A549 (cell line): ENCODE results near the gene FAT1.

Experiments
- CBX8 ChIP-seq: fragments of 200-600 bp; sonication (generic); IDR thresholded peaks from 2 replicates; pipeline ENCODE4 v1.6.1; 2016
- MAX ChIP-seq: IDR thresholded peaks from 2 replicates; pipeline ENCODE4 v1.6.1; 2012
- NR3C1 ChIP-seq: fragments of >200 bp; sonication (Bioruptor Twin); formaldehyde crosslinking; IDR thresholded peaks from 3 replicates; pipeline ENCODE4 v1.6.1; 2017
- POLR2A ChIP-seq: IDR thresholded peaks from 2 replicates; pipeline ENCODE4 v1.6.1; 2012; ENCODE audit warnings: mild to moderate bottlenecking, low read length
- RCOR1 ChIP-seq: fragments of 150-350 bp; IDR thresholded peaks from 2 replicates; pipeline ENCODE4 v1.6.1; 2014; ENCODE audit warnings: antibody characterized with exemption, low read length, low read depth
- ZFP36 ChIP-seq: fragments of 450-650 bp; IDR thresholded peaks from 2 replicates; pipeline ENCODE4 v1.6.1; 2014; ENCODE audit warnings: borderline replicate concordance; ENCODE audit not compliant: partially characterized antibody
- TF ChIP-seq, protein P1 (sequence below): fragments of >200 bp; sonication (Bioruptor Twin); formaldehyde crosslinking; IDR thresholded peaks from 3 replicates; pipeline ENCODE4 v1.5.1; 2016

GRCh38 chr4:186543206-186543605 is 180.4 kb downstream of the FAT1 start:
- TF ChIP-seq, protein P1, sequence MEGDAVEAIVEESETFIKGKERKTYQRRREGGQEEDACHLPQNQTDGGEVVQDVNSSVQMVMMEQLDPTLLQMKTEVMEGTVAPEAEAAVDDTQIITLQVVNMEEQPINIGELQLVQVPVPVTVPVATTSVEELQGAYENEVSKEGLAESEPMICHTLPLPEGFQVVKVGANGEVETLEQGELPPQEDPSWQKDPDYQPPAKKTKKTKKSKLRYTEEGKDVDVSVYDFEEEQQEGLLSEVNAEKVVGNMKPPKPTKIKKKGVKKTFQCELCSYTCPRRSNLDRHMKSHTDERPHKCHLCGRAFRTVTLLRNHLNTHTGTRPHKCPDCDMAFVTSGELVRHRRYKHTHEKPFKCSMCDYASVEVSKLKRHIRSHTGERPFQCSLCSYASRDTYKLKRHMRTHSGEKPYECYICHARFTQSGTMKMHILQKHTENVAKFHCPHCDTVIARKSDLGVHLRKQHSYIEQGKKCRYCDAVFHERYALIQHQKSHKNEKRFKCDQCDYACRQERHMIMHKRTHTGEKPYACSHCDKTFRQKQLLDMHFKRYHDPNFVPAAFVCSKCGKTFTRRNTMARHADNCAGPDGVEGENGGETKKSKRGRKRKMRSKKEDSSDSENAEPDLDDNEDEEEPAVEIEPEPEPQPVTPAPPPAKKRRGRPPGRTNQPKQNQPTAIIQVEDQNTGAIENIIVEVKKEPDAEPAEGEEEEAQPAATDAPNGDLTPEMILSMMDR, result no peak
- TF ChIP-seq POLR2A (no peak), RCOR1 (no peak), MAX (no peak), NR3C1 (no peak), ZFP36 (no peak), CBX8 (no peak)
